NCI-H2029 (cell line): ENCODE data around the gene STPG4.
"Not testable (repeated sequence)": the region's sequence is repeated elsewhere in the genome, so short reads cannot be mapped to it uniquely, and the experiment has no call there.

Source experiments
- DNase-seq: peaks from one replicate; lab custom pipeline; 2025; lab: John Stamatoyannopoulos, UW

STPG4 gene, protein sequence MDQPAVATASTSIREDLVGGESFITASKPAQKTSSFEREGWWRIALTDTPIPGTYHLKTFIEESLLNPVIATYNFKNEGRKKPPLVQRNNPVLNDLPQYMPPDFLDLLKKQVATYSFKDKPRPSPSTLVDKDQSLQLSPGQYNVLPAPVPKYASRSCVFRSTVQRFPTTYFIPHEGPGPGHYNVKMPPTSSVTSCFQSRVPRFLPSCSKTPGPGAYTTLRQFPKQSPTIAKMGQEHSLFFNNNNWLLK

DNA sequence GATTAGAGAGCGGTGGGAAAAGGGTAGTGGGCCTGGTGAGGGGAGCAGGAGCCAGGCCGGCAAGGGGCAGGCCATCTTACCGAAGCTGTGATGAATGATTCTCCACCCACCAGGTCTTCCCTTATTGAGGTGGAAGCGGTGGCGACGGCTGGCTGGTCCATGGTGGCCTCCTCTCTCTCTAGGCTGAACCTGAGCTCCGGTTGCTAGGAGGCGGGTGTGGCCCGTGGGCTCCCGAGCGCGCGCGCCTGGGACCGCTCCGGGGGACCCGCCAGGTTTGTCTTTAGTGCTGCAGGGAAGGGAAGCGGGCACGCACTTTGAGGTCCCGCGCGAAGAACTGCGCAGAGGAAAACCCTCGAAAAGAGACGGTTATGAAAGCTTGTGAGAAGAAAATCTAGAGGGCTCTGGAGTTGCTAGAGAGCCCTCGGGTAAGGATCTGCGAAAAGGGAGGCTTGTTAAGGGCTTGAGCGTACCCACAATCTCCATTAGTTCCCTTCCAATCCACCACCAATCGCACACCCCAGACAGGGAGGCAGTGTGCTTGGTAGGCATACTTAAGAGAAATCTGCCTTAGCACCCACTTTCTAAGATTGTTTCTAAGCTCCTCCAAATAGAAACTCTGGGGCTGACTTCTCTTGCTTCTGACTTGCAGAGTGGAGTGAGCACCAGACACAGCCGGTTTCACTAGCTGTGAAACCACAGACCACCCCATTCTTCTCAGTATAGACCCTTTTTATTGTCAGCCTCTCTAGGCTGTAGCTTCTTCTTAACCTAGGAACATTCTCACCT, at the start of gene STPG4:
Gene STPG4 (minus strand): TSS at position 218 of the 786 bp plus-strand sequence. CDS start 57 bp downstream, at position 161.
- DNase-seq, result no peak

DNA sequence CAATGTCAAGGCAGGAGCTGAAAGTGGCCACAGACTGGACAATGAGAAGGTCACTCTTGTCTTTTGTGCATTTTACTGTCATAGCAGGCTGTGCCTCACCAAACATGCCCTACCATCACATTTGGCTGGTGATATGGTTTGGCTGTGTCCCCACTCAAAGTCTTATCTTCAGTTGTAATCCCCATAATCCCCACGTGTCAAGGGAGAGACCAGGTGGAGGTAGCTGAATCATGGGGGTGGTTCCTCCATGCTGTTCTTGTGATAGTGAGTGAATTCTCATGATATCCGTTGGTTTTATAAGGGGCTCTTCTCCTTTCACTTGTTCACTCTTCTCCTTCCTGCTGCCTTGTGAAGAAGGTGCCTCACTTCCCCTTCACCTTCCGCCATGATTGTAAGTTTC, 49.6 kb upstream of the STPG4 start:
- DNase-seq, result no peak

DNA sequence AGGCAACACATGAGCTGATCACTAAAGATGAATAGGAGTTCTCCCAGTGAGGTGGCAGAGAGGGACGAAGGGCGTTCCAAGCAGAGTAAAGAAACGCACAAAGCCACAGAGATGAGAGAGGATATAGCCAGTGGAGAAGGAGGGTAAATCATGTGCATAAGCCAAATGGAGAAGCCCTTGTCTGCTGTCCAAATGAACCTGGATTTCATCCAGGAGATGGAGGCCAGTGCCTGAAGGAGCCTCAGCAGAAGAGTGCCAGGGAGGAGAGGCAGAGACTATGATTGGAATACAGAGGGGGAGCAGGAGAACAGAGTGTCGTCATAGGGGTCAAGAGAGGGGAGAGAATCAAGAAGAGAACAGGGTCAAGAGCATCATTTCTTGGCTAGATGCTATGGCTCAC, 48.9 kb upstream of the STPG4 start:
- DNase-seq, result no peak

DNA sequence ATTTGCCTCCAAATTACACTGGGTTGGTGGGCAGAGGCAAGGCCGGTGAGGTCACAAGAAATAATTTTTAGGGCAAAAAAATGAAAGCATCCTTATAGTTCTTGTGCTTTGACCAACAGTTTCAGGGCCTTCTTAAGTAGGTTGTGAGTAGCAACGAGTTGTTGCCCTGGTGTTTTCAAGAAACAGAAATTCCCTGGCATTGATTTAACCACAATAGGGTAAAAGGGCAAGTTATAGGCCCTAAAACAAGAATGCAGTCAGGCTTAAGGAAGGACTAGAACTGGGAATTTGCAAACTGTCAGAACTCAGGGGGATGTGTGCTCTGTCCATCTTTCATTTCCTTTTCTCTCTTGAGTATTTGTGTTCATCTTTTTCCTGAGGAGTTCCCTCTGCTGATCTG, 46.1 kb upstream of the STPG4 start:
- no peak for DNase-seq

DNA sequence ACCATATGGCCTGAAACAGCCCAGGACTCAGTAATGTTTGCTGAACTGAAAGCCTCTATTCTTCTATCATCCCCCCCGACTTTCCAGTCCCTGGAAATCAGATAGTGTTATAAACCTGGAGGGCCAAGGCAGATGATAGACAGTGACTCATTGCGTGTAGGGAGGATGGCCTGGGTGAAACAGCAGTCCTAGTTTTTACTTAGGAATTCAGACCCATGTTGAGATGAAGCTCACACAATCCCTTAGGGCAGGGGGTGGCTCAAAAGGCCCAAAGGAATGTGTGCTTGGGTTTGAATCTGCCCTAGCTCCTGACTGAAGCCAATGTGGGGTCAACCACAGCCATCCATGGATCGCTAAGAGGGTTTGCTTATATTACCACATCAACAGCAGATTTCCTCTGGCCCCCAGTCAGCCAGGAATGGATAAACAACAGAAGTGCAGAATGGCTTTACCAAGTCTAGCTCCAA, 43.9 kb upstream of the STPG4 start:
- DNase-seq, result no peak

DNA sequence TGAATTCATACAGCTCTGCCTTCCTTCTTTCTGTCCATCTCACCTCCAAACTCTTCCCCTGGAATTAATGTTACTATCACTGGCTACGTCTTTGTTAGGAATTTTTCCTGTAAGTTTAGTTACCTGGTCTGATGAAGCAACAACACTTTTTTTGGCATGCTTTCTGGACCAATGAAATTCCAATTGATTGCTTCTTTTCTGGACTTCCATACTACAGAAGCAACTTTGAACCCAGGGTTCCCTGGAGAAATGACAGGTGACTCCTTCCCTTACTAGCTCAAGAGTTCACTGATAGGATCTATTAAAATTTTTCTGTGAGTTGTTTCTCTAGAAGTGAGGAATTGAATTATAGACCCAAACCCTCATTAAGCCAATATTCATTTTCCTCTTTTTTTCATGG, 41.4 kb upstream of the STPG4 start:
- no peak for DNase-seq

DNA sequence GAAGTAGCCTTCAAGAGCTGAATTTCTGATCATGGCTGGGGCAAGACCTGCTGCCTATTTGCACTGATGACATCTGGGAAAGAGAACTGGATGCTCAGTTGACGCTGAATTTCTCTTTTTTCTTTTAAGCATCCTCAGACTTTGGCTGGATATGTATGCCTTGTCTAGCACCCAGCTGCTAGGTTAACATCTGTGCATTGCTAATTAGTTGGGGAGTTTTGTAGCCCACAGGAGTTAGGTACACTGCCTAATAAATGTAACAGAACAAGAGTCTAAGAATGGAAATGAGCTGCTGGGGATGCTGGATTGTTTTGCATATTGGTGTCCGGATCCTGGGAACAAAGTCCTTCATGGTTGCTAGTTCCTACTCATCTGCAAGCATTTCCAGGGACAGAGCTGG, 40.9 kb upstream of the STPG4 start:
- no peak for DNase-seq

DNA sequence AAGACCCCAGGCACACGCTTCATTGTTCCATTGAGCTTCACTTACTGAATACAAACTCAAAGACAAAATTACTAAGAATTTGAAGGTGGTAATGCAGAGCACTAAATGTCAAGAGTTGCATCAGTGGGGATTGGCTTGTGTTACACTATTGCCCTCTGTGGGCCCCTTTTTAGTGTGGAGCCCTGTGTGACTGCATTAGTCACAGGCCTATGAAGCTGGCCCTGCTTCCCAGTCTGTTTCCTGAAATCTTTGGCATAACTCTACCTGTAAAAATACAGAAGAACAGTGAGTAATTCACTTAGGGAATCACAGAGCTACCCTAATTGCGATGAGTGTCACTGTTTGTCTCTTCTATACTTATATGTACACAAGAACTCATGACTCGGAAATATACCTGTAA, 40.0 kb upstream of the STPG4 start:
- no peak for DNase-seq

DNA sequence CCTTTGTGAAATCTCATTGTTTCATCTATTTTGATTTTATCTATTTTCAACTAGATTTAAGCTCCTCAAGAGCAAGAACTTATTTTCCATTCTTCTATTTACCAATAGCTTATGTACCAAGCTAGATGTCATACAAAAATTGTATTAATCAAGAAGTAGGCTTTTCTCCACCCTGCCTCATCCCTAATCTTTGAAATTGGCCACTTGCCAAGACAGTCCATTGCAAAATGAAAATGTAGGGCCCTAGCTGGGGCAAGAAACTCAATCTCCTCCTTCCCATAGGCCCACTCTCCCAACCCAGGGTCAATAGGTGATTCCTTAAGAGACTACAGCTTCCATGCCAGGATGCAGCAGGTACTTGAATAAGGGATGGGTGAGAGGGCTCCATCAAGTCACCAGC, 39.3 kb upstream of the STPG4 start:
- no peak for DNase-seq

DNA sequence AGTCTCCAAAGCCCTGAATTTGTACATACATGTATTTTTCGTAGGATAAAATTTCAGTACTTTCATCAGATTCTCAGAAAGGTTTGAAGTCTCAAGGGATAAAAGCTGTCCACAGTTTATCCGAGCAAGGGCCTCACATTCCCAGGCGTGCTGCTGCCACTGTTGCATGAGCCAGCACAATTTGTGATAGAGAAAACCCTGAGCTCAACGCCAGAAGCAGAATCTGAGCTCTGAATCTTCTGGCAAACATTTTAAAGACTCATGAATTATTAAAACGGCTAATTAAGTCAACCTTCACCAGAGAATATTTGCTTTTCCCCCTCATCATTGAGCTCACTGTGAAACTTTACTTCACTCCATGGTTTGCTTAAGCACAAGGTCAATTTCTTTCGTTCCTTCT, 38.5 kb upstream of the STPG4 start:
- DNase-seq, result no peak

DNA sequence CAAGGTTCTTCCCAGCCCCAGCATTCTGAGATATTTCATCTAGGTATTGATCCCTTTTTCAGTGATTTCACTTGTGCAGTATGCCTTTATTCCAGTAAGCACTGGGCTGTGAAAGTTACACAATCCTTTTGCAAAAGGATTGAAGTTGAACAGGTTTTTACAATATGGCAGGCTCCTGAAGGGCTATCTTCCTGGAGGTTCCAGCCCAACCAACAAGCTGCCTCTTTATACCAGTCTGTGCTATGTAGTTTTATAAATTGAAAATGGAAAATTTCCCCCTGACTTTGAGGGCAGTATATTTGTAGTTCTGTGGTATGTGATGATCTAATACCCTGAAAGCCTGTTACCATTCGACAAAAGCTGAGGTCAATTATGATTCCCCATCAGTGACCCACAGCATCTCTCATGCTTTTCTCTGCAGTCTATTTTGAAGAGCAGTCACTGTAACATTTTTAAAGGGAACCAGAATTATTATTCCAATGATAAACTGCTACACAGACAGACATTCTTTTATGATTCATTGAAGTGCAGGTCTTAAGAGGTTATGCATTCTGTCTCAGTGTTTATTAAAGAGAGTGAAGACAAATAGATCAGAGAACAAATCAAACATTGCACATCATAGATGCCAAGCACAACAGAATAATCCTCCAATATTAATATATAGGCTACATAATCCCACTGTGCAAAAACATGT, 35.2 kb upstream of the STPG4 start:
- peak; percentile 27 for DNase-seq

DNA sequence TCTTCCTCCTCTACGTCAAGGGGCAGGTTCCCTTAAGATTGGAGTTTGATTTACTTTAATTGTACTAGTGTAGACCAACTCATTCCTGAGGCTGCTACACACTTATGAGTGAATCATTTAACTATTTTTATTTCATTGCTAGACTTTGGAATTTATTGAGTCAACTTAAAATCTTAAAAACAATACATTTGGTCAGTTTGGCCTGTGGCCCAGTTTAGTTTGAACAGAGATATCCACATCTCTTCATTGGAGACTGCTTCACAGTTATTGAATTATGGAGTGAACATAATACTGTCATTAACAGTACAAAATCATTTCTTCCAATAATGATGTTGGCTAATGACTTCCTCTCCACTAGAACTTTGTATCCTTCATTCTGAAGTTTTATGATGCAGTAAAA, 34.5 kb upstream of the STPG4 start:
- no peak for DNase-seq

DNA sequence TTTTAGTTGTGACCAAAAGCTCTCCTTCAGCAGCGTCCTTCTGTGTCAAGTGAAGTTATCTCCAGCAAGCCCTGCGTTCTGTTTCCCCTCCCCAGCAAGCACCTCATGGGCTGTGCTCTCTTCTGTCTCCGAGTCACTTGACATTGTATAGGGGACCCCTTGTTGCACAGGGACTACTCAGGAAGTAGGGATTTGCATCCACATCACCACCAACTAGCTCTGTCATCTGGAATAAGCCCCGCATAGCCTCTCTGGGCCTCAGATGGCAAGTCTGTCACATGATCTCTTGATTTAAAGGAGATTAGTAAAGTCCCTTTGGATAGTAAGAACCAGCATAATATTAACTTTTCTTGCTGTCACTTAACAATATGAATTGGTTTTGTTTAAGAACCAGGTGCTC, 32.0 kb upstream of the STPG4 start:
- no peak for DNase-seq

DNA sequence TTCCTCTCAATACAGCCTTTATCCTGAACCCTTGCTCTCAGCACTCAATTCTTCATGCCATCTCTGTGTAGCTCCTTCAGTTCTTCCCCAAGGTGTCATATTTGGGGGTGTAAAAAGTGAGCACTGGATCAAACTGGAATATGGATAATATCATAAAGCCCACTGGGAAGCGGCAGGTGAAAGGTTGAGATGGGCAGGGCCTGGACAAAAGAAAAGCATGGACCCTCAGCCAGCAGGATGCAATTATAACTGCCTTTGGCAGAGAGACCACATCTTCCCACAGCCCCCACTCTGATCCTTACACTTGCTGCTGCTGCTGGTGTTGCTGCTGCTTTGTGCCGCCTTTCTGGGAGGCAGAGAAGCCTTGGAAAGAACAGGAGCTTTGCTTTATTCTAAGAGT, 31.2 kb upstream of the STPG4 start:
- DNase-seq, result no peak

DNA sequence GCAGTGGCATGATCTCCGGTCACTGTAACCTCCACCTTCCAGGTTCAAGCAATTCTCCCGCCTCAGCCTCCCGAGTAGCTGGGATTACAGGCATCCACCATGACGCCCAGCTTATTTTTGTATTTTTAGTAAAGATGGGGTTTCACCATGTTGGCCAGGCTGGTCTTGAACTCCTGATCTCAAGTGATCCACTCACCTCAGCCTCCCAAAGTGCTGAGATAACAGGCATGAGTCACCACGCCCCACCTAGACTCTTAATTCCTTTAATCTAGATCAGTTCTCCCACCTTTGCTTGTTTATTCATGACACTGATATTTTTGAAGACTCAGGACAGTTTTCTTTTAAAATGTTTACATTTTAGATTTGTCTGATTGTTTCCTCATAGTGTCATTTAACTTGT, 30.0 kb upstream of the STPG4 start:
- DNase-seq, result not testable (repeated sequence)

DNA sequence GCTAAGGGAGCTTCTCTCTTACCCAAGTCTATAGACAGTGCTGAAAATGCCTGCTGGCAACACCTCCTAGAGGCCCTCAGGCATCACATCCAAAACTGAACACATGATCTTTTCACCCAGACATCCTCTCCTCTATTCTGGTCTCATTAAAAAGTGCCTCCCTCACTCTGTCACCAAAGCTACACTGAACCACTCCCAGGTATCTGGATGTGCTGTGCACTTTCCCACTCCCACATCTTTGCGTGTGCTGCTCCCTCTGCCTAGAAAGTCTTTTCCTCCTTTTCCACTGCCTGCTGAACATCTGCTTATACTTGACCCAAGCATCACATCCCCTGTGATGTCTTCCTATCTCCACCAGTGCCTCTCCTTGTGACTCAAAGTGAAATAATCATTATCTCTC, 26.1 kb upstream of the STPG4 start:
- DNase-seq, result no peak

DNA sequence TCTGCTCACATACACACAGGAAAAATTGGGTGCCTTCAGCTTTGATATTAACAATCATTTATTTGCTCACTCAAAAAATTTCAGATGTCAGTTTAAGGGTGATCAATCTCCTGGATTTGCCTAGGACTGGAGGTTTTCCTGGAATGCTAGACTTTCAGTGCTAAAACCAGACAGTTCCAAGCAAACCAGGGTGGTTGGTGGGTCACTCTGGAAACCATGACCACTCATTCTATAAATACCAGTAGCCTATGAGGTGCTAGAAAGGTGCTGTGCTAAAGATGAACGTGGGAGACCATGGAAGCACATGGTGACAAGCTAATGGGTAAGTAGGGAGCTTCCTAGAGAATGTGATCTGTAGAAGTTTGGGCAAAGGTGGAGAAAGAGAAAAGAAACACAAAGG, 25.4 kb upstream of the STPG4 start:
- no peak for DNase-seq

DNA sequence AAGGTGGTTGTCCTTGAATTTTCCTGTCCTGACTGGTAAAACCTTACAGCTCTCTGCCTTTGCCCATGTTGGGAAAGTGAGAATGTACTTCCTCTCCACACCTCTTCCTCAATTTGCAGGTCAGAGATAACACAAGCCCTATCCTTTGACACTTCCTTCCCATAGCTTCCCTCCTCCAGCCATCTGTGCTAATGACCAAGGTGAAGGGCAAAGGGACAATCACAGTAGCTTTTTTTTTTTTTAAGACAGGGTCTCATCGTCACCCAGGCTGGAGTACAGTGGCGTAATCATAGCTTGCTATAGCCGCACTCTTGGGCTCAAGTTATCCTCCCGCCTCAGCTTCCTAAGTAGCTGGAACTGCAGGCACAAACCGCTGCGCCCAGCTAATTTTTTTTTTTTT, 24.3 kb upstream of the STPG4 start:
- no peak for DNase-seq

DNA sequence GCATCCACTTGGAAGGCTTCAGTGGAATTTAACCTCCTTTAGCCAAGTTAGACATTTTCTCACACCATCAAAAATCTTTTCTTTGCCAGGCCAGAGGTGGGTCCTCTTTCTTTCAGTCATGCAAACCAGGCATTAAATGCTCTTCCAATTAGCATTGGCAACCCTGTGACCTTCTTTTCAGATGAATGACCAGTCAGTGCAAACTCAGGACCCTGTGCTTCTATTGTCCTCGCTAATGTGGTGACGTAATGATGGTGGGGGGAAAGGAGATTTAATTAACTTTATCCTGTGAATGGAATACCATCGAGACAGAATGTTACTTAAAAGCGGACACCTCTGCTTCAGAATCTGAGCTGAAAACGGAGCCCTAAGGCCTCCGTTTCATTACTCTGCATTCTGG, 23.2 kb upstream of the STPG4 start:
- DNase-seq, result no peak

DNA sequence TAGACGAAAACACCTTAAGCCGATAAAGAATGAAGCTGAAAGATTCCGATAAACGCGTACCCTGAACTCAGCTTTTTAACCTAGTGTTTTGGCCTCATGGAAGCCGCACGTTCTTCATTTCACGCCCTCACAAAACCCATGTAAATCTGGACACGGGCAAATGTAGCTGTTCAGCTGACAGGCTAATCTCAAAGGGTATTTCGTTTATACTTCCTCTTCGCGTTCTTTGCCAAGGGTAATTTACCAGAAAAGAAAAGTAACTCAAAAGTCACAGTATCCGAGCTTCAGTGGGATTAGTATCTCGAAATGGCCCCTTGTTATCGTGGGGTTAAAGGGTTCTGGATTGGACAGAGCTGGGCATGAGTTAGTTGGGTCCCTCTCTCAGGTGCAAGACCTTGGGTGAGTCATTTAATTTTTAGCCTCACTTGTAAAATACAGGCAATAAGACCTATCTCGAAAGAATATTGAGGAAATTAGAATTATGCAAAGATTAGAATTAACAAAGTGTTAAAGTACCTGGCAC, 22.0 kb upstream of the STPG4 start:
- DNase-seq, result no peak

DNA sequence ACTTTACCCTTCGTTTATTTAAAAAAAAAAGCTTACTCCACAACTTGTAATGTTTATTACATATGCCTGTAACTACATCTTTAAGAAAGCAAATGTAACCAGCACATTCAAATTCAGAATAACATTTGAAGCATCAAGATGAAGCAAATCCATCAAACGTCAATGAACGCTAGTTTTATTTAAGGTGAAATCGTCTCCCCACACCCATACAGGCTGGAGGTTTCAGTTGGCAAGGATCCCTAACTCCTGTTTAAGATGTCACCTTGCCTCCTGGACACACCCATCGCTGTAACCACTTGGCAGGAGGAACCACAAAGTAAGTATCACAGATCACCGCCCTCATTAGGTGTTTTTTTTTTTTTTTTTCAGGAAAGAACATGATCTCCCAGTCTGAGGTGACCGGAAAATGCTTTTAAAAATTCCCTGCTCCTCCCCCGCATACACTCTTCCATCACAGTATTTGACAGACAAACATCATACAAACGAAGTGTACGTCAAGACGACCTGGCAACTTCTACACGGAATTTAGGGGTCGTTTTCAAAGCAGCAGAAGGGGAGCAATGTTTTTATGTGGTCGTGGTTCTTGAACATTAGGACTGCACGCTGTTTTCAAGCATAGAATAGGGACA, 19.7 kb upstream of the STPG4 start:
- DNase-seq, result peak; percentile 80

DNA sequence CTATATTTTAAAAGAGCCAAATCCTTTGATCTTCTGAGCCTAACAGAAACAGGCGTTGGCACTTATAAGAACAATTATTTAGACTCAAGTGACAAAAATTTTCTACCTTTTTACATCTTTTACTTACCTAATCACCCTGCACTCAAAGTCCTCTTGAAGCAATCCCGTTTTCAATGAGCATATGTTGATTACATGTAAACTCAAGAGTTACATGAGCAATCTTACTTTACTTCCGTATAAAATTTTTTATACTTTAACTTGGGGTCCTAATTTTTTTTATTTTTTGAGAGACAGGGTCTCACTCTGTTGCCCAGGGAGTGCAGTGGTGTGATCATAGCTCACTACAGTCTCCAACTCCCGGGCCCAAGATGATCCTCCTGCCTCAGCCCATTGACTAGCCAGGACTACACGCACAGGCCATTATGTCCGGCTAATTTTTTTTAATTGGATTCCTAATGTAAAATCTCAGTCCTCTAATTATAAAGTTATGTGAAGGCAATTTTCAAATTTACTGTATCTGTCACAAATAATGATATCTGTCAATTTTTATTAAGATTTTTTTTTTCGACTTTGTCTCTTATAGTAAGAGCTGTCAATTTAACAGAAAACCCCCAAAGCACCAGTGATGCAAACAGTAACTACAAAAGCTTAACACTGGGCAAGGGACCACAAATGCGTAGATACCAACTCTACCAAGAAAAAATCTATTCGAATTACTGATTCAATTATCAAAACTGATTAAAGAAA, 19.1 kb upstream of the STPG4 start:
- DNase-seq, result no peak
